HT1080 (cell line): ENCODE results near the gene RAI1. TPM values are rescaled to one million over a fixed set of nuclear protein-coding genes. Genes with fewer than 3 reads are reported as not detected.
A peak's percentile ranks its signal among the peaks of the same experiment; 100 is the strongest.

Experiments used
- DNase-seq: peaks from one replicate; pipeline ENCODE4 v3.0.0-alpha.2; 2015; ENCODE audit warnings: low read depth
- total RNA-seq: library from RNA; depleted of rRNA; stranded (reverse); fragments of >200 nt; shearing (Covaris generic); gene quantifications from 2 replicates; pipeline ENCODE4 v1.2.3, GENCODE V29; 2014

Gene RAI1
- total RNA-seq, 1 experiment from 2014 or later: 9.5 TPM

DNA sequence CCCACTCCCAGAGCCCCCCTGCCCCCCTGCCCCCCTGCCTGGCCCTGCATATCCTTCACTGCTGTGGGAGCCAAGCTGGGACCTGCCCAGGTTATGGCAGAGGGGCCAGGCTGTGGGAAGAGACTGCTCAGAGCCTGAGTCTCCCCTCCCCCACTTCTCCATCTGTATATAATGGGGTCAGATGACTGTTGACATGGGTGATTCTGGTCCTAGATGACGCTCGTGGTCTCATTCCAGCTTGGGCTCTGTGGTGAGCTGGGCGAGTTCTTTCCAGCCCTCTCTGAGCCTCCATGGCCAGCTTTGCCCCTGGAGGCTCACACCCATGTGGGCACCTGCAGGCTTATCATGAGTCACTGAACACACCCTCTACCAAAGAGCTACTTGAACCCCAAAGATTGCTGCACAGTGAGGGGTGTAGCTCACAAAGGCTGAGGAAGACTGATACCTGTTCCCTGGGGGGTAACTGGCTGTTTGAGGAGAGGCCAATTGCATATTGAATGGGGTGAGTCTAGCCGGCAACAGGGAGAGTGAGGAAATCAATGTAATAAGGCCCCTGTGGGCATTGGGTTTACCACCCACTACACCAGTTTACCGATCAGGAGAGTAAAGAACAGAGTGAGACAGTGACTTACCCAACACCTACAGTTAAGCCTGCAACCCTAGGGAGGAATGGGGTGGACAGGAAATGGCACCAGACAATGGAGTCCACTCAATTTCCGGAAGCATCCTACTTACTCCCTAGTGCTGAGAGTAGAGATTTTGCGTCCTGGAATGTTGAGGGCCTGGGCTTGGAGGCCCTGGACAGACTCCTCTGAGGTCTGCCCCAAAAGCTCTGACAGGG is 159.7 kb downstream of the RAI1 start:
- DNase-seq: peak; percentile 39

DNA sequence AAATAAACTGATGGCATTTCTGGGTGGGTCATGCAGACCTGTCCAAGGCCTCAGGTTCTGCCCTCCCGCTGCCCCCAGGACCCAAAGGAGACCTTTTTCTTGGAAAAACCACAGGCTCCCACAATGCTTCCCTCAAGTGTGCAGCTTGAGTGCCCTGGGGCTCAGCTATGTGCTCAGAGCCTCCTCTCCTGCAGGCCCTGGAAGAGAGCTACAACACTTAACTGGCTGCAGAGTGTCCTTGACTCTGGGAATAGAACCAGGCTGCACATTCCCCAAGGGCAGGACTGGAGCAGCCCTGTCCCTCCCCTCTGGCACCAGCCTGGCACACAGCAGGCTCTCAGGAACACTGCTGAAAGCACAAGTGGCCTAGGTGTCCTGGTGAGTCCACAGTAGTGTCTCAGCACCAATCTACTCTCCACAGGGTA is 160.4 kb downstream of the RAI1 start:
- no peak for DNase-seq

DNA sequence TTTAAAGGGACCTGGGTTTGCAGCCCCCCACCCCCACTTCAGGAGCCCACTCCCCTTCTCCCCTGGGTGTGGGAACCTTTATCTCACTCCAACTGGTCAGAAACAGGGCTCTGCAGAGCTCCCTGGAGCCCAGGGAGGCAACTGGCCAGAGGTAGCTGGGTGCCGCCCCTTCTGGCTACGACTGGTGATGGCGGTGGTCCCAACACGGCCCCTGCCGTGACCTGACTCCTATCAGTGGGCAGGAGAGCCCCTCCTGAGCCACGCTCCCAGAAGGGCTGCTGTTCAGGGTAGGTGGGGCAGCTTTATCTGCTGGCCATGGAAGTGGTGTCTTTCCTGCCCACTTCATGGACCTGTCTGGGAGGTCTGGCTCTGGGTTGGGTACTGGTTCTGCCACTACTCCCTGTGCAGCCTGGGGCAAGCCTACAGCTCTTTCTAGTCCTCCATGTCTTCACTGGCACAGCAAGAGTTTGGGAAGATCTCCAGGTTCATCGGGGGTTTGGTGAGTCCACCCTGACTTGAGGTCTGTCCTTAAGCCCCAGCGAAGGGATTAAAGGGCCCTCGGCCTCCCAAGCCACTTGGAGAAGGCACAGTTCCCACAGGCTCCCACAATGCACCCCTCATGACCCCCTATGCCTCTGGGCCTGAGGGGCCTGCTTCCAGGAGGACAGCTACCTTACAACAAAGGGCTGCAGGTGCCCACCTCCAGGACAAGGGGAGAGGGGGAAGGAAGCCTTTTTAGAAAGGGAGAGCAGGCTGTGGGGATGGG is 161.0 kb downstream of the RAI1 start:
- DNase-seq: no peak

DNA sequence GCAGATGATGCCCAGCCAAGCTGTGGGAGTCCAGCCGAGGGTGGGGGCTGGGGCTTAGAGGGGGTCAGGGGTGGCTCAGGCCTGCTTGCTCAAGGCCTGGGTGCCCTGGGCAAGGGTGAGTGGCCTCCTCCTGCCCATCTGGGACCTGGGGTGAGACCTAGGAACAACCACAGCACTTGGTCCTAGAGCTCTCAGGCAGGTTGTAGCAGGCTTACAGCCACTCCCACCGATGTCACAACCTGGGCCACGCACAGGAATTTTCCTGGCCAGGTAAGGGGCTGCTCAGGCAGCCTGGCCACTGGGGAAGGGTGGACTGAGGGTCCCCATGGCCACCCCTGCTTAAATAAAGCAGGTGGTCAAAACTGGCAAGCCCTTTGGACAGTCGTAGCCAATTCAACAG is 161.8 kb downstream of the RAI1 start:
- no peak for DNase-seq

- no peak for DNase-seq
Observed at GRCh38 chr17:17844079-17844478, 162.8 kb downstream of the RAI1 start.

DNA sequence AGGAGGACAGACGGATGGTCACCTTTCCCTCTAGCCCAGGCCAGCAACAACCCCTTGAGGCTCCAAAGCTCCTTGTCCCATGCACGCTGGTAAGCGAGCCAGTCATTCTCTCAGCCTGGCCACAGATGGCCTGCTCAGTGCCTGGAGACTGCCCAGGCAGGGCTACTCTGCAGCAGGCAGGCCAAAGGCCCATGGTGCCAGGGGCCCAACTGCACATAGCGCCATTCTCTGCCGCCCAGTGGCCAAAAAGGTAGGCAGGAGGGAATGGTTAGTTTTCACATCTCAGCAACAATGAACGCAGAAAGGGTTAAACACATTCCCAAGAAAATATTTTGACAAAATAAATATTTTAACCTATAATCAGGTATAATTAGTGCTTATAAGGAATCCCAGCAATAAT is 163.2 kb downstream of the RAI1 start:
- no peak for DNase-seq

- no peak for DNase-seq
Observed at GRCh38 chr17:17845046-17845775, 164.0 kb downstream of the RAI1 start.

DNA sequence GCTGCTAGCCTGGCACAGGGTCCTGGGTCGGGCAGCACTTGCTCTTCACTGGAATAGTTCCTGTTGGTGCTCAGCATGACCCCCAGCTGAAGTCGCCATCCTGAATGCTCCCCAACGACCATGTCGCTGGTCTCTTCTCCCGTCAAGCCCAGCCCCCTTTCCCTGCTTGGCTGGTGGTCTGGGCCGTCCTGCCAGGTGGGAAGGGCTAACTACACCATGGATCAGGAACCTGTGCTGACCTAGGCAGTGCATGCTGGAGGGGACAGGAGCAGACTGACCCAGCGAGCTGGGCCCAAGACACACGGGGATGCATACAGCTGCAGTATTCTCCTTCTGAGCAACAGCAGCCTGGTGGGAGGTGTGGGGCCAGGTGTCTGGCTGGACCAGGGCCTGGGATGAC is 164.7 kb downstream of the RAI1 start:
- DNase-seq: no peak

GRCh38 chr17:17846645-17847044 is 165.4 kb downstream of the RAI1 start:
- DNase-seq: no peak

DNA sequence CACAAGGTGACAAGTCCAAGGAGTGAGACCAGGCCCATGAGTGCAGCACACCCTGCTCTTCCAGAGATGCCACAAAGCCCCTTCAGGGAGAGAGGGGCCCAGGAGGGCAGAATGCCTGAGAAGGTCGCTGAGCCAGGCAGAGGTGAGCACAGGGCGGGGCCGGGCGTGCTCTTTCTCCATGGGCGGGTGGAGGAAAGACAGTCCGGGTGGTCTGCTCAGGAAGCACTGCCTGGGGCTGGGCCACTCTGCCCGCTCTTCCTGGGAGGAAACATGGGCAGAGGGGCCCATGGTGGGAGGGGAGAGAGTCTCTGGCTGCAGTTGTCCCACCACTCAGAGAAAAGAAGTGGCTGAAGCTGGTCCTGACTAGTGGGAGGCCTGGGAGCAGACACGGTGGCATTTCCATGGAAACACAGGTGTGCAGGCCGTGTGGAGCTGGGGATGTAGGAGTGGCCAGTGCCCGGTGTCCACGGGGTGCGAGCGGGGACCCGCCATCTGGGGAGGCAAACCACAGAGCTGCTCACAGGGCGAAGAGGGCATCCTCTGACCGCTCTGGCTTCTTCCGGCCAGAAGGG is 165.9 kb downstream of the RAI1 start:
- no peak for DNase-seq

- DNase-seq: no peak
Observed at GRCh38 chr17:17847726-17848125, 166.5 kb downstream of the RAI1 start.

- no peak for DNase-seq
Observed at GRCh38 chr17:17848311-17849082, 167.2 kb downstream of the RAI1 start.

DNA sequence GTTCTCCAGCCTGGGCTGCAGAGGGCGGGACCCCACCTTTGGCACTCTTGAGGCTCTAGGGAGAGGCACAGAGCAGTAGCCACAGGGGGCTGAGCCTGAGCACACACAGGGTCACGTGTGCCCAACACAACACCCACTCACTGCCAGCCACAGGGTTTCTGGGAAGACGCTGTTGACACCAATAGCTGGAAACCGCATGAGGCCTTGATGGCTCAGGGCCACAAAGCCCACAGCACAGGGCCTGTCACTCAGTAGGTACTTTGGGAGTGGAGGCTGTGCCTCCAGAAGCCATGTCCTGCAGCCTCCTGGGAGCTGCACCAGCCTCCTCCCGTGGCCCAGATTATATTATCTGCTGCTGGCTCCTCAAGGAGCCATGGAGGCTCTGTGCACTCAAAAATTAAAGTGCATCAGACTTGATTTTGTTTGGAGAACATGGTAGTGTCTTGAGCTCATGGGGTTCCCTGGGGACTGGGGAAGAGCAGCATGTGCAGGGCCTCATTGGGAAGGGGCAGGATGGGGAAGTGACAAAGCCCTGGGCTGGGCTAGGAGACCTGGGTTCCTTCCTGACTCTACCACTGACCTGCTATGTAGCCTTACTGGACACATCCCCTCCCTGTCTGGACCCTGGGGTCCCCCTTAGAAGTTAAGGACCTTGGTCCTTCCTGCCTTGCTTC is 168.0 kb downstream of the RAI1 start:
- DNase-seq: no peak

DNA sequence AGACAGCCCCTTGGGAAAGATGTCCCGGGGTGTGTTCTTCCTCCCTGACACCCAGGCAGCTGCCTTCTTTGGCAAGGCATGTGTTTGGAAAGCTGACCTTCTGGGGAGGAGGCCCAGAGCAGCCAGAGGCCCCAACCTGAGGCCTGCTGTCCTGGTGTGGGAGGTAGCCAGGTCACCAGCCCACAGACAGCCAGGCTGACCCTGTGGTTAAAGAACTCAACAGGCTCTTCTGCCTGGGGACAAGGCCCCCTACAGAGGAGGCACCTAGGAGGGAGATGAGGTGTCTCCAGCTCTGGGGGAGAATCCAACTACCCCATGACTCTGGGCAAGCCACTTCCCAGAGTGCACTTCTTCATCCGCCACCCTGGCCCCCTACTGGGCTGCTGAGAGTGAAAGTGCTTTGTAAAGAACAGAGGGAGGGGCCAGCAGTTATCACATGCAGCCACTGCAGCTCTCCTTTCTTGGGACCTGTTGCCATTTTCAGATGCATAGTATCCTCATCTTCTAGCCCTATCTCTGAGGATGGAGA is 168.7 kb downstream of the RAI1 start:
- DNase-seq: peak; percentile 59

- no peak for DNase-seq
Observed at GRCh38 chr17:17851103-17852002, 170.1 kb downstream of the RAI1 start.

GRCh38 chr17:17852930-17853329 is 171.7 kb downstream of the RAI1 start:
- no peak for DNase-seq

GRCh38 chr17:17853811-17854447 is 172.7 kb downstream of the RAI1 start:
- no peak for DNase-seq

GRCh38 chr17:17855976-17856375 is 174.7 kb downstream of the RAI1 start:
- DNase-seq: no peak
